CD4-positive, CD25-positive, alpha-beta regulatory T cell (primary cell): ENCODE data around the gene CBX8. TPM values are rescaled to one million over a fixed set of nuclear protein-coding genes. Genes with fewer than 3 reads are reported as not detected.

Source experiments
- ATAC-seq, 2 donors: fragments of 150-1000 bp; cut with Tn5 transposase; one replicate each; pipeline ENCODE4 v1.10.0; 2021; ENCODE audit warnings: low read depth in 2 of 2, moderate number of reproducible peaks in 2 of 2, moderate library complexity in 1 of 2
- DNase-seq, 3 donors: peaks; one replicate each; pipeline versions ENCODE4 v3.0.0 to v3.0.0-alpha.2; 2012 to 2022; ENCODE audit warnings: mixed read lengths in 1 of 3
- H3K27ac ChIP-seq: one replicate; pipeline ENCODE4 v1.7.0; 2013; ENCODE audit warnings: mild to moderate bottlenecking, low read length; ENCODE audit not compliant: insufficient read depth, poor library complexity, severe bottlenecking
- H3K27me3 ChIP-seq: one replicate; pipeline ENCODE4 v1.7.0; 2013; ENCODE audit warnings: low read length; ENCODE audit not compliant: control insufficient read depth, insufficient read depth
- H3K36me3 ChIP-seq: one replicate; pipeline ENCODE4 v1.7.0; 2013; ENCODE audit warnings: mild to moderate bottlenecking, low read length, moderate library complexity; ENCODE audit not compliant: control insufficient read depth, insufficient read depth
- H3K4me1 ChIP-seq: 2 replicates; pipeline ENCODE4 v1.7.0; 2013; ENCODE audit warnings: mild to moderate bottlenecking, low read length; ENCODE audit not compliant: insufficient read depth, control insufficient read depth, poor library complexity, severe bottlenecking
- H3K4me3 ChIP-seq: one replicate; pipeline ENCODE4 v1.7.0; 2013; ENCODE audit warnings: low read depth, mild to moderate bottlenecking, low read length, moderate library complexity
- H3K9me3 ChIP-seq, 2 experiments: 1 replicate in 1 of 2; 2 replicates in 1 of 2; pipeline ENCODE4 v1.7.0; 2013; ENCODE audit warnings: low read length in 2 of 2, mild to moderate bottlenecking in 1 of 2, moderate library complexity in 1 of 2; ENCODE audit not compliant: control insufficient read depth in 2 of 2
- H3K27ac Mint-ChIP-seq, 3 donors: one replicate each; pipeline ENCODE4 v1.8.0; 2020 to 2022; ENCODE audit warnings: mild to moderate bottlenecking in 3 of 3, mixed read lengths in 3 of 3, moderate library complexity in 2 of 3
- H3K27me3 Mint-ChIP-seq: one replicate; pipeline ENCODE4 v1.8.0; 2022; ENCODE audit warnings: mild to moderate bottlenecking, mixed read lengths
- H3K36me3 Mint-ChIP-seq: one replicate; pipeline ENCODE4 v1.8.0; 2020; ENCODE audit warnings: mixed read lengths
- H3K4me1 Mint-ChIP-seq, 4 donors: one replicate each; pipeline ENCODE4 v1.8.0; 2020 to 2022; ENCODE audit warnings: mixed read lengths in 4 of 4, mild to moderate bottlenecking in 1 of 4
- H3K4me3 Mint-ChIP-seq, 4 donors: one replicate each; pipeline ENCODE4 v1.8.0; 2020 to 2022; ENCODE audit warnings: mild to moderate bottlenecking in 4 of 4, mixed read lengths in 4 of 4, moderate library complexity in 3 of 4
- H3K9me3 Mint-ChIP-seq, 7 donors: one replicate each; pipeline ENCODE4 v1.8.0; 2020 to 2022; ENCODE audit warnings: mixed read lengths in 7 of 7, mild to moderate bottlenecking in 3 of 7, moderate library complexity in 2 of 7
- polyA plus RNA-seq, 4 donors: library from polyadenylated mRNA; unstranded; fragments of 300-500 nt; fragmentation: Illumina TruSeq; gene quantifications; one replicate each; pipeline ENCODE4 v1.2.3, GENCODE V29; 2021
- total RNA-seq: library from RNA; stranded (reverse); gene quantifications from one replicate; pipeline ENCODE4 v1.2.3, GENCODE V29; 2022

Gene CBX8
- total and polyA plus RNA-seq, 5 donors from 2014 or later, result 0.30 to 3.4 (median 1.3) TPM

- peaks cover 79% of the 10 kb centered on the region for H3K27me3 Mint-ChIP-seq
- H3K9me3 Mint-ChIP-seq, result peaks cover 0 to 12% (median 0%) of the 10 kb centered on the region in 7 donors
- peak; percentile 89 to 93 for ATAC-seq
Observed at GRCh38 chr17:79810130-79811010, 13.5 kb upstream of the CBX8 start.

GRCh38 chr17:79809530-79810129 lies 12.8 kb upstream of the CBX8 start:
- no peak for ATAC-seq
- Histone ChIP-seq H3K9me3 (no peaks in the 10 kb centered on the region), H3K4me3 (no peak overlapping the region), H3K27ac (no peak overlapping the region), H3K27me3 (peaks cover 46% of the 10 kb centered on the region), H3K36me3 (no peaks in the 10 kb centered on the region), H3K4me1 (peaks cover 46% of the 10 kb centered on the region)
- Mint-ChIP-seq H3K4me3 (peak overlapping the region in 1 of 4 donors; percentile 27), H3K9me3 (peaks cover 0 to 12% (median 0%) of the 10 kb centered on the region in 7 donors), H3K27ac (no peak overlapping the region), H3K27me3 (peaks cover 85% of the 10 kb centered on the region), H3K36me3 (no peaks in the 10 kb centered on the region), H3K4me1 (peaks cover 1 to 48% (median 20%) of the 10 kb centered on the region in 4 donors)
- DNase-seq, result no peak

More at GRCh38 chr17:79810130-79811010, 13.5 kb upstream of the CBX8 start:
- H3K27ac ChIP-seq, result no peak overlapping the region
- H3K27me3 ChIP-seq, result peaks cover 40% of the 10 kb centered on the region
- peak overlapping the region in 1 of 3 donors; percentile 85 for H3K27ac Mint-ChIP-seq
- H3K4me1 Mint-ChIP-seq, result peaks cover 0 to 41% (median 16%) of the 10 kb centered on the region in 4 donors
- no peaks in the 10 kb centered on the region for H3K9me3 ChIP-seq
- H3K4me1 ChIP-seq, result peaks cover 45% of the 10 kb centered on the region
- no peaks in the 10 kb centered on the region for H3K36me3 ChIP-seq
- H3K4me3 ChIP-seq, result no peak overlapping the region
- DNase-seq, result peak; percentile 78 to 88 (median 80)
- peak overlapping the region; percentile 39 to 83 (median 52) for H3K4me3 Mint-ChIP-seq
- H3K36me3 Mint-ChIP-seq, result no peaks in the 10 kb centered on the region

- H3K4me1 Mint-ChIP-seq, result peaks cover 5 to 46% (median 21%) of the 10 kb centered on the region in 4 donors
- peak in 1 of 3 donors; percentile 60 for DNase-seq
Observed at GRCh38 chr17:79808763-79809529, 12.1 kb upstream of the CBX8 start.

GRCh38 chr17:79806863-79807720 lies 10.2 kb upstream of the CBX8 start:
- H3K27ac Mint-ChIP-seq, result peak overlapping the region in 1 of 3 donors; percentile 94
- DNase-seq (no peak), ATAC-seq (no peak)
- peaks cover 5 to 47% (median 18%) of the 10 kb centered on the region in 4 donors for H3K4me1 Mint-ChIP-seq
- Histone ChIP-seq H3K27me3 (peaks cover 55% of the 10 kb centered on the region), H3K36me3 (no peaks in the 10 kb centered on the region), H3K27ac (no peak overlapping the region), H3K9me3 (no peaks in the 10 kb centered on the region), H3K4me3 (no peak overlapping the region), H3K4me1 (peaks cover 52% of the 10 kb centered on the region)
- peak overlapping the region in 2 of 4 donors; percentile 4 to 61 for H3K4me3 Mint-ChIP-seq
- no peaks in the 10 kb centered on the region for H3K36me3 Mint-ChIP-seq
- peaks cover 0 to 12% (median 0%) of the 10 kb centered on the region in 7 donors for H3K9me3 Mint-ChIP-seq
- H3K27me3 Mint-ChIP-seq, result peaks cover 88% of the 10 kb centered on the region

More at GRCh38 chr17:79808763-79809529, 12.1 kb upstream of the CBX8 start:
- Histone ChIP-seq H3K4me3 (no peak overlapping the region), H3K4me1 (peaks cover 47% of the 10 kb centered on the region), H3K36me3 (no peaks in the 10 kb centered on the region), H3K27ac (no peak overlapping the region), H3K9me3 (no peaks in the 10 kb centered on the region), H3K27me3 (peaks cover 49% of the 10 kb centered on the region)
- Mint-ChIP-seq H3K4me3 (peak overlapping the region in 3 of 4 donors; percentile 27 to 33 (median 27)), H3K36me3 (no peaks in the 10 kb centered on the region), H3K27me3 (peaks cover 83% of the 10 kb centered on the region), H3K9me3 (peaks cover 0 to 15% (median 0%) of the 10 kb centered on the region in 7 donors), H3K27ac (peak overlapping the region in 1 of 3 donors; percentile 32)
- ATAC-seq, result no peak

GRCh38 chr17:79806446-79806760 lies 9.5 kb upstream of the CBX8 start:
- Histone ChIP-seq H3K27me3 (peaks cover 62% of the 10 kb centered on the region), H3K4me1 (peaks cover 45% of the 10 kb centered on the region), H3K9me3 (no peaks in the 10 kb centered on the region), H3K4me3 (no peak overlapping the region), H3K27ac (no peak overlapping the region), H3K36me3 (no peaks in the 10 kb centered on the region)
- H3K36me3 Mint-ChIP-seq, result no peaks in the 10 kb centered on the region
- no peak overlapping the region for H3K27ac Mint-ChIP-seq
- no peak overlapping the region for H3K4me3 Mint-ChIP-seq
- peaks cover 88% of the 10 kb centered on the region for H3K27me3 Mint-ChIP-seq
- peaks cover 0 to 8% (median 0%) of the 10 kb centered on the region in 7 donors for H3K9me3 Mint-ChIP-seq
- H3K4me1 Mint-ChIP-seq, result peaks cover 5 to 47% (median 17%) of the 10 kb centered on the region in 4 donors
- DNase-seq (no peak), ATAC-seq (no peak)

GRCh38 chr17:79804856-79805696 lies 8.2 kb upstream of the CBX8 start:
- no peak for ATAC-seq
- H3K4me3 ChIP-seq, result no peak overlapping the region
- Mint-ChIP-seq H3K27me3 (peaks cover 85% of the 10 kb centered on the region), H3K9me3 (peaks cover 0 to 11% (median 0%) of the 10 kb centered on the region in 7 donors), H3K27ac (peak overlapping the region; percentile 47 to 56 (median 52)), H3K4me3 (peak overlapping the region; percentile 71 to 89 (median 80)), H3K36me3 (no peaks in the 10 kb centered on the region), H3K4me1 (peaks cover 10 to 51% (median 19%) of the 10 kb centered on the region in 4 donors)
- DNase-seq, result no peak
- peaks cover 46% of the 10 kb centered on the region for H3K4me1 ChIP-seq
- H3K27ac ChIP-seq, result no peak overlapping the region
- no peaks in the 10 kb centered on the region for H3K9me3 ChIP-seq
- H3K36me3 ChIP-seq, result no peaks in the 10 kb centered on the region
- H3K27me3 ChIP-seq, result peaks cover 67% of the 10 kb centered on the region
